A673 (cell line): ENCODE measurements around the gene AP4B1. TPM values are rescaled to one million over a fixed set of nuclear protein-coding genes. Genes with fewer than 3 reads are reported as not detected.

Experiments
- BruUV-seq: library from RNA; stranded (reverse); fragments of 400-500 nt; replicated peaks from 2 replicates; lab custom pipeline; 2021; lab: Mats Ljungman, UMichigan
- CTCF ChIA-PET: fragments of 300-600 bp; sonication (Branson Sonifier 250); formaldehyde crosslinking; loops from one replicate; lab custom pipeline; 2022; ENCODE audit warnings: antibody characterized with exemption; lab: Charles Lee
- POLR2A ChIA-PET: fragments of 300-600 bp; sonication (Branson Sonifier 250); formaldehyde crosslinking; loops from one replicate; lab custom pipeline; 2022; ENCODE audit warnings: antibody characterized with exemption; ENCODE audit not compliant: low non-redundant PET; lab: Charles Lee
- DNase-seq: peaks from one replicate; pipeline ENCODE4 v3.0.0-alpha.2; 2015; ENCODE audit warnings: low spot score
- H3K27ac ChIP-seq: fragments of 200-600 bp; sonication (generic); 2 replicates; pipeline ENCODE4 v1.5.1; 2016; ENCODE audit warnings: mixed run types, low read depth, mild to moderate bottlenecking, mixed read lengths, antibody characterized with exemption, low read length; ENCODE audit not compliant: poor library complexity, severe bottlenecking
- H3K27me3 ChIP-seq: fragments of 200-600 bp; sonication (generic); replicated peaks from 2 replicates; pipeline ENCODE4 v1.6.1; 2017; ENCODE audit warnings: mixed run types, low read depth, mild to moderate bottlenecking, mixed read lengths, antibody characterized with exemption, low read length; ENCODE audit not compliant: insufficient read depth, poor library complexity
- H3K36me3 ChIP-seq: fragments of 200-600 bp; sonication (generic); 2 replicates; pipeline ENCODE4 v1.6.1; 2016; ENCODE audit warnings: mixed run types, mild to moderate bottlenecking, mixed read lengths, antibody characterized with exemption, low read length; ENCODE audit not compliant: insufficient read depth, poor library complexity, severe bottlenecking
- H3K4me1 ChIP-seq: fragments of 200-600 bp; sonication (generic); 2 replicates; pipeline ENCODE4 v1.6.1; 2017; ENCODE audit warnings: mixed run types, mild to moderate bottlenecking, mixed read lengths, antibody characterized with exemption, low read length; ENCODE audit not compliant: insufficient read depth, poor library complexity, severe bottlenecking
- H3K4me3 ChIP-seq: fragments of 200-600 bp; sonication (generic); 2 replicates; pipeline ENCODE4 v1.5.1; 2016; ENCODE audit warnings: low read depth, mixed run types, mild to moderate bottlenecking, mixed read lengths, low read length; ENCODE audit not compliant: poor library complexity, severe bottlenecking
- H3K9me3 ChIP-seq: fragments of 200-600 bp; sonication (generic); 2 replicates; pipeline ENCODE4 v1.6.1; 2016; ENCODE audit warnings: mixed run types, low read depth, mild to moderate bottlenecking, mixed read lengths, antibody characterized with exemption, low read length; ENCODE audit not compliant: poor library complexity, severe bottlenecking
- EZH2 ChIP-seq: fragments of 200-600 bp; sonication (generic); IDR thresholded peaks from 2 replicates; pipeline ENCODE4 v1.6.1; 2017; ENCODE audit warnings: borderline replicate concordance, low read depth, mild to moderate bottlenecking, mixed read lengths, antibody characterized with exemption, low read length; ENCODE audit not compliant: poor library complexity, severe bottlenecking
- intact Hi-C: fragments of 100-400 bp; cut with micrococcal nuclease; formaldehyde crosslinking; loops from one replicate; pipeline ENCODE4 v1.10.0; 2022; ENCODE audit not compliant: unreplicated experiment
- total RNA-seq: library from RNA; stranded (reverse); gene quantifications from 2 replicates; pipeline ENCODE4 v1.2.3, GENCODE V29; 2021
- TF ChIP-seq, protein P1 (sequence below): fragments of 300-800, 200-600 bp; sonication (generic); conservative IDR thresholded peaks from 2 replicates; pipeline ENCODE4 v1.5.1; 2017; ENCODE audit warnings: low read depth, mild to moderate bottlenecking, antibody characterized with exemption, low read length, moderate library complexity, mixed read lengths

AP4B1 gene
- total RNA-seq, 1 experiment from 2014 or later, result 48.9 TPM

DNA sequence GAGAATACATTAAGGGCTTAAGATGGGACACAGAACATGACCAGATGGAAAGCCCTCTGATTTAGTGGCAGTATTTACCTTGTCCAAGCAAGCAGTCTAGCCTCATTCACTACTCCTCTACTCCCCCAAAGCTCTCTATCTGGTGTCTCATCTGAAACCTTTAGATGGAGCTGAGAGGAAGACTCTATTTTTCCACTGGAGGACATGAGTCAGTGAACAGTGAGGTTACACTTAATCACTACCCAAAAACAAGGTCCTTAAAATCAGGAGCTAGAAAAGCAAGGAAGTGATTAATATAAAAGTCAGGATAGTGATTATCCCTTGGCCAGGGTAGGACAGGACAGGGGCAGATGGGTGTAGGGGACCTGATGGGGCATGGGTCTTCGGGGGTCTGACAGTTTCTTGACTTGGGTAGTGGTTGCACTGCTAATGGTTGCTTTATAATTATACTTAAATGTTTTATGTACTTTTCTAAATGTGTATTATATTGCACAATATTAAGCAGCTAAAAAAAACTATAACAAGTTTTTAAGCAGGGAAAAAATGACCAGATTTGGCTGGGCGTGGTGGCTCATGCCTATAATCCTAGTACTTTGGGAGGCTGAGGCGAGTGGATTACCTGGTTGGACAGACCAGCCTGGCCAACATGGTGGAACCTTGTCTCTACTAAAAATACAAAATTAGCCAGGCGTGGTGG is 36.1 kb downstream of the AP4B1 start:
- no peaks in the 10 kb centered on the region for H3K36me3 ChIP-seq
- intact Hi-C loops, result no loop called here
- H3K27ac ChIP-seq, result no peak overlapping the region
- TF ChIP-seq, protein P1, sequence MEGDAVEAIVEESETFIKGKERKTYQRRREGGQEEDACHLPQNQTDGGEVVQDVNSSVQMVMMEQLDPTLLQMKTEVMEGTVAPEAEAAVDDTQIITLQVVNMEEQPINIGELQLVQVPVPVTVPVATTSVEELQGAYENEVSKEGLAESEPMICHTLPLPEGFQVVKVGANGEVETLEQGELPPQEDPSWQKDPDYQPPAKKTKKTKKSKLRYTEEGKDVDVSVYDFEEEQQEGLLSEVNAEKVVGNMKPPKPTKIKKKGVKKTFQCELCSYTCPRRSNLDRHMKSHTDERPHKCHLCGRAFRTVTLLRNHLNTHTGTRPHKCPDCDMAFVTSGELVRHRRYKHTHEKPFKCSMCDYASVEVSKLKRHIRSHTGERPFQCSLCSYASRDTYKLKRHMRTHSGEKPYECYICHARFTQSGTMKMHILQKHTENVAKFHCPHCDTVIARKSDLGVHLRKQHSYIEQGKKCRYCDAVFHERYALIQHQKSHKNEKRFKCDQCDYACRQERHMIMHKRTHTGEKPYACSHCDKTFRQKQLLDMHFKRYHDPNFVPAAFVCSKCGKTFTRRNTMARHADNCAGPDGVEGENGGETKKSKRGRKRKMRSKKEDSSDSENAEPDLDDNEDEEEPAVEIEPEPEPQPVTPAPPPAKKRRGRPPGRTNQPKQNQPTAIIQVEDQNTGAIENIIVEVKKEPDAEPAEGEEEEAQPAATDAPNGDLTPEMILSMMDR, result no peak
- TF ChIP-seq EZH2, result no peak
- ChIA-PET CTCF (no interaction called here), POLR2A (interaction anchor here (0.6 kb wide), 1 partner anchor 449 kb away, joined by 12 read pairs; no protein-coding TSS in a partner anchor)
- DNase-seq, result no peak
- BruUV-seq, result no TSS peak
- no peak overlapping the region for H3K4me3 ChIP-seq
- H3K9me3 ChIP-seq, result no peaks in the 10 kb centered on the region
- no peaks in the 10 kb centered on the region for H3K27me3 ChIP-seq
- no peaks in the 10 kb centered on the region for H3K4me1 ChIP-seq

DNA sequence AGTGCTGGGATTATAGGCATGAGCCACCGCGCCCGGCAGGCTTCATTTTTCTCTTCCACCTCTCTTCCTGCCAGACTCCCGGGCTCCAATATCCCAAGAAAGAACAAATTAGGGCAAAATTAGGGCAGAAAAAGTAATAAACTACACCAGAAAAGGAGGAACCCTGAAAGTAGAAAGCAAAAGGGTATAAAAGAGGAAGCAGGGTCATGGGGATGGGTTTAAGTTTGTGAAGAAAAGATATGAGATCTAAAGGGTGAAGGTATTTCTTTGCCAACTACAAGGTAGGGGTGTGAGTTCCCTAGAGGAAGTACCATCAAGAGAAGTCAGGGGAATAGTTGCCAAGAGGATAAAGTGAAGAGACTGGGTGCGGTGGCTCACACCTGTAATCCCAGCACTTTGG is 43.0 kb downstream of the AP4B1 start:
- Histone ChIP-seq H3K9me3 (no peaks in the 10 kb centered on the region), H3K4me1 (peaks cover 25% of the 10 kb centered on the region), H3K27me3 (no peaks in the 10 kb centered on the region), H3K27ac (no peak overlapping the region), H3K4me3 (no peak overlapping the region), H3K36me3 (no peaks in the 10 kb centered on the region)
- POLR2A ChIA-PET, result no interaction called here
- TF ChIP-seq, protein P1, result no peak
- no peak for TF ChIP-seq EZH2
- BruUV-seq, result no TSS peak
- CTCF ChIA-PET, result no interaction called here
- no peak for DNase-seq
- intact Hi-C loops, result no loop called here

GRCh38 chr1:113860891-113861290 is 43.7 kb downstream of the AP4B1 start:
- H3K4me1 ChIP-seq, result peaks cover 27% of the 10 kb centered on the region
- BruUV-seq, result no TSS peak
- peak; percentile 47 for DNase-seq
- no peaks in the 10 kb centered on the region for H3K9me3 ChIP-seq
- no peak overlapping the region for H3K4me3 ChIP-seq
- no peaks in the 10 kb centered on the region for H3K27me3 ChIP-seq
- TF ChIP-seq, protein P1, result no peak
- POLR2A ChIA-PET, result no interaction called here
- peak overlapping the region; percentile 60 for H3K27ac ChIP-seq
- intact Hi-C loops, result no loop called here
- CTCF ChIA-PET, result no interaction called here
- no peaks in the 10 kb centered on the region for H3K36me3 ChIP-seq
